ENCODE measurements around the gene SPEG.

- TF ChIP-seq, protein P1, sequence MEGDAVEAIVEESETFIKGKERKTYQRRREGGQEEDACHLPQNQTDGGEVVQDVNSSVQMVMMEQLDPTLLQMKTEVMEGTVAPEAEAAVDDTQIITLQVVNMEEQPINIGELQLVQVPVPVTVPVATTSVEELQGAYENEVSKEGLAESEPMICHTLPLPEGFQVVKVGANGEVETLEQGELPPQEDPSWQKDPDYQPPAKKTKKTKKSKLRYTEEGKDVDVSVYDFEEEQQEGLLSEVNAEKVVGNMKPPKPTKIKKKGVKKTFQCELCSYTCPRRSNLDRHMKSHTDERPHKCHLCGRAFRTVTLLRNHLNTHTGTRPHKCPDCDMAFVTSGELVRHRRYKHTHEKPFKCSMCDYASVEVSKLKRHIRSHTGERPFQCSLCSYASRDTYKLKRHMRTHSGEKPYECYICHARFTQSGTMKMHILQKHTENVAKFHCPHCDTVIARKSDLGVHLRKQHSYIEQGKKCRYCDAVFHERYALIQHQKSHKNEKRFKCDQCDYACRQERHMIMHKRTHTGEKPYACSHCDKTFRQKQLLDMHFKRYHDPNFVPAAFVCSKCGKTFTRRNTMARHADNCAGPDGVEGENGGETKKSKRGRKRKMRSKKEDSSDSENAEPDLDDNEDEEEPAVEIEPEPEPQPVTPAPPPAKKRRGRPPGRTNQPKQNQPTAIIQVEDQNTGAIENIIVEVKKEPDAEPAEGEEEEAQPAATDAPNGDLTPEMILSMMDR (IDR thresholded peaks at IDR 0.05), result no peak
- TF ChIP-seq POLR2A (IDR thresholded peaks at IDR 0.05) (no peak), POLR2AphosphoS5 (IDR thresholded peaks at IDR 0.05) (no peak)
Observed at GRCh38 chr2:219403861-219404260, 30.8 kb upstream of the SPEG start.

Measured in prostate gland (tissue), 2 donors.